IMR-90 (cell line): ENCODE data around the gene AGFG1. TPM values are rescaled to one million over a fixed set of nuclear protein-coding genes. Genes with fewer than 3 reads are reported as not detected.

Source experiments
- ATAC-seq: fragments of 200-7000 bp; cut with Tn5 transposase; 2 replicates; pipeline ENCODE4 v1.9.1; 2020; ENCODE audit warnings: low read depth, mild to moderate bottlenecking, moderate library complexity
- BruUV-seq: library from RNA; stranded (reverse); fragments of 400-500 nt; replicated peaks from 2 replicates; lab custom pipeline; 2021; lab: Mats Ljungman, UMichigan
- CTCF ChIA-PET: fragments of 300-600 bp; formaldehyde crosslinking; extraction: SDS; loops from one replicate; lab custom pipeline; 2021; ENCODE audit warnings: antibody characterized with exemption; lab: Yijun Ruan, JAX
- POLR2A ChIA-PET: fragments of 300-600 bp; sonication (Branson Sonifier 250); formaldehyde crosslinking; loops from one replicate; lab custom pipeline; 2022; ENCODE audit warnings: antibody characterized with exemption; ENCODE audit not compliant: unreplicated experiment; lab: Charles Lee
- DNase-seq: peaks from one replicate; pipeline ENCODE4 v3.0.0; 2013
- H2AFZ ChIP-seq: replicated peaks from 2 replicates; pipeline ENCODE3; 2013; ENCODE audit warnings: low read length, mild to moderate bottlenecking; ENCODE audit not compliant: poor library complexity
- H2AK5ac ChIP-seq: 2 replicates; pipeline ENCODE4 v1.6.1; 2013; ENCODE audit warnings: low read depth, low read length, inconsistent platforms
- H2AK9ac ChIP-seq: replicated peaks from 2 replicates; pipeline ENCODE3; 2013; ENCODE audit warnings: mild to moderate bottlenecking, low read depth, low read length, moderate library complexity; ENCODE audit not compliant: poor library complexity
- H2BK120ac ChIP-seq: 2 replicates; pipeline ENCODE4 v1.6.1; 2013; ENCODE audit warnings: low read depth, low read length, inconsistent platforms
- H2BK15ac ChIP-seq: 3 replicates; pipeline ENCODE4 v1.6.1; 2013; ENCODE audit warnings: low read depth, low read length, inconsistent platforms
- H2BK20ac ChIP-seq: 2 replicates; pipeline ENCODE4 v1.6.1; 2013; ENCODE audit warnings: low read depth, mild to moderate bottlenecking, inconsistent platforms, low read length, moderate library complexity
- H2BK5ac ChIP-seq: 2 replicates; pipeline ENCODE4 v1.6.1; 2013; ENCODE audit warnings: mild to moderate bottlenecking, low read depth, low read length, inconsistent platforms; ENCODE audit not compliant: poor library complexity, severe bottlenecking
- H3K14ac ChIP-seq: replicated peaks from 2 replicates; pipeline ENCODE4 v1.6.1; 2013; ENCODE audit warnings: low read depth, low read length, inconsistent platforms
- H3K18ac ChIP-seq: 2 replicates; pipeline ENCODE4 v1.6.1; 2013; ENCODE audit warnings: low read depth, low read length, control low read depth
- H3K23ac ChIP-seq: 2 replicates; pipeline ENCODE4 v1.6.1; 2013; ENCODE audit warnings: low read depth, low read length, inconsistent platforms
- H3K27ac ChIP-seq: 2 replicates; pipeline ENCODE4 v1.5.1; 2013; ENCODE audit warnings: mild to moderate bottlenecking, control low read depth, low read length; ENCODE audit not compliant: insufficient read depth
- H3K27me3 ChIP-seq: 2 replicates; pipeline ENCODE4 v1.6.1; 2013; ENCODE audit warnings: low read length; ENCODE audit not compliant: control insufficient read depth, insufficient read depth
- H3K36me3 ChIP-seq: 2 replicates; pipeline ENCODE4 v1.6.1; 2013; ENCODE audit warnings: low read length, mixed read lengths; ENCODE audit not compliant: control insufficient read depth, insufficient read depth
- H3K4ac ChIP-seq: 2 replicates; pipeline ENCODE4 v1.6.1; 2013; ENCODE audit warnings: low read depth, low read length, inconsistent platforms
- H3K4me1 ChIP-seq: 2 replicates; pipeline ENCODE4 v1.6.1; 2013; ENCODE audit warnings: low read length, mixed read lengths; ENCODE audit not compliant: control insufficient read depth, insufficient read depth
- H3K4me2 ChIP-seq: 2 replicates; pipeline ENCODE4 v1.6.1; 2013; ENCODE audit warnings: low read depth, mild to moderate bottlenecking, control low read depth, low read length, moderate library complexity
- H3K4me3 ChIP-seq: 2 replicates; pipeline ENCODE4 v1.5.1; 2013; ENCODE audit warnings: low read depth, mild to moderate bottlenecking, control low read depth, low read length, moderate library complexity; ENCODE audit not compliant: insufficient read depth
- H3K56ac ChIP-seq: 2 replicates; pipeline ENCODE4 v1.6.1; 2013; ENCODE audit warnings: low read length, inconsistent platforms; ENCODE audit not compliant: insufficient read depth; ENCODE audit errors: extremely low read depth
- H3K79me1 ChIP-seq, 2 experiments: 2 replicates each; pipeline ENCODE4 v1.6.1; 2013; ENCODE audit warnings: low read length in 2 of 2, inconsistent platforms in 1 of 2, low read depth in 1 of 2
- H3K9ac ChIP-seq: 2 replicates; pipeline ENCODE4 v1.6.1; 2013; ENCODE audit warnings: low read depth, low read length, control low read depth
- H3K9me1 ChIP-seq: 2 replicates; pipeline ENCODE4 v1.6.1; 2013; ENCODE audit warnings: low read length, inconsistent platforms; ENCODE audit not compliant: insufficient read depth
- H3K9me3 ChIP-seq: 2 replicates; pipeline ENCODE4 v1.6.1; 2013; ENCODE audit warnings: low read length; ENCODE audit not compliant: control insufficient read depth, insufficient read depth
- H4K20me1 ChIP-seq: 2 replicates; pipeline ENCODE4 v1.6.1; 2013; ENCODE audit warnings: low read length, inconsistent platforms; ENCODE audit not compliant: insufficient read depth
- H4K5ac ChIP-seq: 2 replicates; pipeline ENCODE4 v1.6.1; 2013; ENCODE audit warnings: mild to moderate bottlenecking, low read depth, low read length, control low read depth
- H4K8ac ChIP-seq, 2 experiments: 2 replicates each; pipeline ENCODE4 v1.6.1; 2013; ENCODE audit warnings: low read depth in 2 of 2, low read length in 2 of 2, control low read depth in 1 of 2, inconsistent platforms in 1 of 2
- H4K91ac ChIP-seq: 2 replicates; pipeline ENCODE4 v1.6.1; 2013; ENCODE audit warnings: low read depth, low read length, inconsistent platforms; ENCODE audit not compliant: insufficient read depth
- NFE2L2 ChIP-seq: fragments of 150-350 bp; IDR thresholded peaks from 2 replicates; pipeline ENCODE4 v1.6.1; 2016; ENCODE audit warnings: low read depth, mild to moderate bottlenecking, low read length
- RAD21 ChIP-seq: IDR thresholded peaks from 2 replicates; pipeline ENCODE4 v1.6.1; 2012; ENCODE audit warnings: low read length, improper control_type of control experiment
- RFX5 ChIP-seq: IDR thresholded peaks from 2 replicates; pipeline ENCODE4 v1.8.0; 2012; ENCODE audit warnings: low read depth, mild to moderate bottlenecking, low read length, moderate library complexity
- WGBS, 2 experiments: methylation state at CpG; one replicate each; pipeline versions ENCODE4 v1.1.5 to v1.1.7; 2013; ENCODE audit warnings: missing lambda C conversion rate in 2 of 2; ENCODE audit not compliant: insufficient read length in 1 of 2; ENCODE audit errors: extremely low coverage in 2 of 2; 5-methylcytosine and 5-hydroxymethylcytosine counted together
- dilution Hi-C: fragments of 300-500 bp; cut with HindIII; formaldehyde crosslinking; loops from one replicate; pipeline ENCODE4 v1.14.3; 2018; ENCODE audit warnings: low sequenced_read_pairs; ENCODE audit not compliant: unreplicated experiment
- in situ Hi-C: fragments of 300-500 bp; cut with MboI; formaldehyde crosslinking; loops from 3 replicates; pipeline ENCODE4 v1.14.3; 2019; ENCODE audit warnings: low sequenced_read_pairs, inconsistent platforms, mixed read lengths
- intact Hi-C: fragments of 100-400 bp; cut with micrococcal nuclease; formaldehyde crosslinking; loops from 2 replicates; pipeline ENCODE4 v1.10.0; 2022
- polyA plus RNA-seq, 3 experiments: library from polyadenylated mRNA; depleted of rRNA; stranded (reverse); fragments of >200 nt; gene quantifications; 2 replicates each; pipeline ENCODE4 v1.2.3, GENCODE V29; 2012; ENCODE audit warnings: low replicate concordance in 1 of 3
- total RNA-seq: library from RNA; depleted of rRNA; stranded (reverse); fragments of >200 nt; gene quantifications from 2 replicates; pipeline ENCODE4 v1.2.3, GENCODE V29; 2012

Gene AGFG1
- total and polyA plus RNA-seq, 2 of the 4 experiments (the other 2 are of a cell fraction), result 58.4 to 126 TPM

DNA sequence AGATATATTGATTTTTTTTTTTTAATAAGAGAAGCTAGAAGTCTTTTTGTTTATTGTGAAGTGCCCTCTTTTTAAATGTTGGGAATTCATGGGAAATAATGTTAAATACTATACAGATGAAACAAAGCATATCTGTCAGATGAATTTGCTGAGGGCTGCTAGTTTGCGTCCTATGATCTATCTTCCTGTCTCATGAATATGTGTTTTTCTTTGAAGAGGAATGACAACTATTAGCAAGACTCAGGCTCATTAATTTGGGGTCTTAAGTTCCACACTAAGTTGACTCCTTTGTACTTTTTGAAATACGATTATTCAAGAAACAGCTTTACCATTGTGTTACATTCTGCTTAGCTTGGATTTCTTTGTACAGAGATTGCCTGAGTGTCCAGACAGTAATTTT, 57.9 kb downstream of the AGFG1 start:
- Histone ChIP-seq H4K8ac (no peak overlapping the region), H3K4ac (no peak overlapping the region), H2BK5ac (no peak overlapping the region), H4K5ac (no peak overlapping the region), H3K27ac (no peak overlapping the region), H3K18ac (no peak overlapping the region), H4K91ac (no peak overlapping the region), H3K23ac (no peak overlapping the region), H2AK5ac (no peak overlapping the region), H3K9me1 (no peaks in the 10 kb centered on the region), H2AFZ (no peak overlapping the region), H2BK120ac (no peak overlapping the region), H2AK9ac (no peak overlapping the region), H3K9ac (no peak overlapping the region), H3K4me2 (no peak overlapping the region), H3K4me1 (no peaks in the 10 kb centered on the region), H3K4me3 (no peak overlapping the region), H3K14ac (no peak overlapping the region), H2BK15ac (no peak overlapping the region), H3K56ac (no peak overlapping the region), H3K79me1 (peaks cover 8 to 20% of the 10 kb centered on the region in 2 experiments), H3K36me3 (peaks cover 11% of the 10 kb centered on the region), H3K27me3 (no peaks in the 10 kb centered on the region), H3K9me3 (no peaks in the 10 kb centered on the region), H4K20me1 (no peaks in the 10 kb centered on the region), H2BK20ac (no peak overlapping the region)
- BruUV-seq, result no TSS peak
- TF ChIP-seq RAD21 (no peak), NFE2L2 (no peak), RFX5 (no peak)
- no peak for ATAC-seq
- dilution Hi-C loops (no loop called here), intact Hi-C loops (loop anchor here (5.0 kb wide), 1 partner anchor 203 kb away; the partner anchor contains the start of gene MFF), in situ Hi-C loops (no loop called here)
- no CpG with 5 or more reads among the region's 2 CpGs for WGBS, 2 experiments
- DNase-seq, result no peak
- CTCF ChIA-PET, result interaction anchor here (0.6 to 0.9 kb wide), 2 partner anchors 14 to 16 kb away, joined by 3 read pairs; no protein-coding TSS in a partner anchor
- POLR2A ChIA-PET, result interaction anchor here (0.5 kb wide), 1 partner anchor 946 kb away, joined by 3 read pairs; no protein-coding TSS in a partner anchor
